H1 (cell line): Measurements from ENCODE around the gene NAA11. TPM values are rescaled to one million over a fixed set of nuclear protein-coding genes. Genes with fewer than 3 reads are reported as not detected.

Source experiments
- CHD7 ChIP-seq: fragments of 300-600 bp; sonication (generic); IDR thresholded peaks from 2 replicates; pipeline ENCODE4 v1.7.1; 2012; ENCODE audit warnings: low read length, moderate library complexity, mild to moderate bottlenecking, inconsistent platforms; ENCODE audit not compliant: insufficient replicate concordance
- polyA plus RNA-seq, 7 experiments: library from polyadenylated mRNA; depleted of rRNA in 3 of 7; stranded (reverse) in 5 of 7; unstranded in 2 of 7; fragments of >200 nt in 5 of 7; fragments of 200-250 nt in 2 of 7; gene quantifications; 1 replicate in 5 of 7; 2 replicates in 1 of 7; 4 replicates in 1 of 7; pipeline versions ENCODE4 v1.2.1 to v1.2.3, GENCODE V29; 2011 to 2013; ENCODE audit warnings: missing spikeins in 2 of 7, mixed read lengths in 2 of 7
- total RNA-seq: library from RNA; stranded (reverse); fragmentation: NEBNext Ultra II Directional; extraction: Animal tissue kit (Norgen Biotek cat#: 25700); gene quantifications from 2 replicates; pipeline ENCODE4 v1.2.1, GENCODE V29; 2021

The NAA11 gene
- total and polyA plus RNA-seq, 2 of the 8 experiments (the other 6 are each of a cell fraction or from before 2014, with no cell fraction given), result not detected

- no peak for TF ChIP-seq CHD7
These were observed 8.9 kb upstream of the NAA11 start (continued) for GRCh38 chr4:79334783-79335182.
